ENCODE data around the gene CPTP.

CPTP gene

DNA sequence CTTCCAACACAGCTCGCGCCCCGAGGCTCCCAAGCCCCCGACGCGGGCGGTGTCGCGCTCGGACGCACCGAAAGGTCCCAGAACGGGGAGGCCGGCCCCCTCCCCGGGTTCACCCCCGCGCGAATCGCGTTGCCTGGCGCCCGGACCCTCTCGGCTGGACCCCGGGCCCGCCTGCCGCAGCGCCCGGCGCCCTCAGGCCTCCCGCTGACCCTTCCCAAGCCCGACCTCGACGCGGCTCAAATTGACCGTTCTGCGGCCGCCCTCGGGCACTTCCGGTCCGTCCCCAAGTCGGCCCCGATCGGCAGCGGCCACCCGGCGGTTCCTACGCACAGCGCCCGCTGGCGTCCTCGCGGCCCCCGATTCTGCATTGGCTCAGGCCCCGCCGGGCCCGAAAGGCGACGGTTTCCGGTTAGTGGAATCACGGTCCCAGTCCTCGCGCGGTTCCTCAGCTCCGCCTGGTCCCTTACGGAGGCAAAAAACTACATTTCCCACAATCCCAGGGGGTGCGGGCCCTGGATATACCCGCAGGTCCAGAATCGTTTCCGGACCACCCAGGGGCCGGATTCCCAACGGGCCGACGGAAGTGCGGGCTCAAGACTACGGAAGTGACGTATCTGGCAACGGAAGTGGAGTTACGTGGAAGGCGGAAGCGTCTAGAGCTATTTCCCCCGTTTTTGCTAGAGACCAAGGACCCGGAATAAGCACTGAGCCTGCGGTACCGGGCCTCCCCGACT lies 50.5 kb downstream of the CPTP start, which contains the start of gene AURKAIP1:
Gene AURKAIP1 (minus strand): TSS at position 279 of the 734 bp plus-strand sequence. CDS start 451 bp downstream, outside the sequence.
- TF ChIP-seq, protein P1, sequence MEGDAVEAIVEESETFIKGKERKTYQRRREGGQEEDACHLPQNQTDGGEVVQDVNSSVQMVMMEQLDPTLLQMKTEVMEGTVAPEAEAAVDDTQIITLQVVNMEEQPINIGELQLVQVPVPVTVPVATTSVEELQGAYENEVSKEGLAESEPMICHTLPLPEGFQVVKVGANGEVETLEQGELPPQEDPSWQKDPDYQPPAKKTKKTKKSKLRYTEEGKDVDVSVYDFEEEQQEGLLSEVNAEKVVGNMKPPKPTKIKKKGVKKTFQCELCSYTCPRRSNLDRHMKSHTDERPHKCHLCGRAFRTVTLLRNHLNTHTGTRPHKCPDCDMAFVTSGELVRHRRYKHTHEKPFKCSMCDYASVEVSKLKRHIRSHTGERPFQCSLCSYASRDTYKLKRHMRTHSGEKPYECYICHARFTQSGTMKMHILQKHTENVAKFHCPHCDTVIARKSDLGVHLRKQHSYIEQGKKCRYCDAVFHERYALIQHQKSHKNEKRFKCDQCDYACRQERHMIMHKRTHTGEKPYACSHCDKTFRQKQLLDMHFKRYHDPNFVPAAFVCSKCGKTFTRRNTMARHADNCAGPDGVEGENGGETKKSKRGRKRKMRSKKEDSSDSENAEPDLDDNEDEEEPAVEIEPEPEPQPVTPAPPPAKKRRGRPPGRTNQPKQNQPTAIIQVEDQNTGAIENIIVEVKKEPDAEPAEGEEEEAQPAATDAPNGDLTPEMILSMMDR (IDR thresholded peaks at IDR 0.05; ENCODE audit: low read depth, low read length), result peak; percentile 11
- TF ChIP-seq, protein P2, sequence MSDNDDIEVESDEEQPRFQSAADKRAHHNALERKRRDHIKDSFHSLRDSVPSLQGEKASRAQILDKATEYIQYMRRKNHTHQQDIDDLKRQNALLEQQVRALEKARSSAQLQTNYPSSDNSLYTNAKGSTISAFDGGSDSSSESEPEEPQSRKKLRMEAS (IDR thresholded peaks at IDR 0.05; ENCODE audit: low read depth, low read length), result peak; percentile 54
- TF ChIP-seq MYC (IDR thresholded peaks at IDR 0.05; ENCODE audit: low read depth, low read length) (peak; percentile 72), POLR2A (IDR thresholded peaks at IDR 0.05; ENCODE audit: extremely low read depth, insufficient read length) (peak; percentile 55)
- H3K4me3 ChIP-seq (ENCODE audit: low read depth, low read length), result peak within 1 kb of the TSS; percentile 80
- DNase-seq (ENCODE audit: low read depth), result peak; percentile 99

DNA sequence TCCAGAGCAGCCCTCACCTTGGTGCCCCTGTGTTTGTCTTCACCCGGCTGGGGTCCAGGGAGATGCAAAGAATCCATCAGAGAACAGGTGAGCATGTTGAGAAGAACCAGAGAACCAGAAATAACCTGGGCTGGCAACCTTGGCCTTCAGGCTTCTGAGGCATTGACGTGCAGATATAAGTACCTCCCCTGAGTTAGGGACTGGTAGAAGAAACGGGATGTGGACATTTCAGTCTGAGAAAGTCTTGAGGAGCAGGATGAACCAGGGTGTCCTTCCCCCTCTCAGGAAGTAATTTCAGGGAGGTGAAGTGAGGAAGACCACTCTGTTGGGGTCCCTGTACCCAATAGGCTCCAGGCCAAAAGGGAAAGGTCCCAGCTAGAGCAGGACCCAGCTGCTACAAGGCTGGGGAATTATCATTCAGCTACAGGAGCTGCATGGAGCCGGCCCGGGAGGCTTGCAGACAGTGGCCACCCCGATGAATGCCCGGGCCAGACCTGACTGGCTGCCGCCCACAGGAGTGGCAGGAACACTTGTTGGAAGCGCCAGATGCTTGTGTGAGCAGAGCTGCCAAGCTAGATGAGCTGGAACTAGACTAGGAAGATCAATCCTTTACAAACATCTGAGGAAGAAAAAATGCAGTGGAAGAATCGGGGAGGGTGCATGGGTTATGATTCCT lies 52.1 kb downstream of the CPTP start:
- H3K4me3 ChIP-seq (ENCODE audit: low read depth, low read length), result peak overlapping the region; percentile 72
- no peak for TF ChIP-seq POLR2A (IDR thresholded peaks at IDR 0.05; ENCODE audit: extremely low read depth, insufficient read length)
- TF ChIP-seq, protein P2 (IDR thresholded peaks at IDR 0.05; ENCODE audit: low read depth, low read length), result no peak
- TF ChIP-seq, protein P1 (IDR thresholded peaks at IDR 0.05; ENCODE audit: low read depth, low read length), result no peak
- DNase-seq (ENCODE audit: low read depth), result no peak

DNA sequence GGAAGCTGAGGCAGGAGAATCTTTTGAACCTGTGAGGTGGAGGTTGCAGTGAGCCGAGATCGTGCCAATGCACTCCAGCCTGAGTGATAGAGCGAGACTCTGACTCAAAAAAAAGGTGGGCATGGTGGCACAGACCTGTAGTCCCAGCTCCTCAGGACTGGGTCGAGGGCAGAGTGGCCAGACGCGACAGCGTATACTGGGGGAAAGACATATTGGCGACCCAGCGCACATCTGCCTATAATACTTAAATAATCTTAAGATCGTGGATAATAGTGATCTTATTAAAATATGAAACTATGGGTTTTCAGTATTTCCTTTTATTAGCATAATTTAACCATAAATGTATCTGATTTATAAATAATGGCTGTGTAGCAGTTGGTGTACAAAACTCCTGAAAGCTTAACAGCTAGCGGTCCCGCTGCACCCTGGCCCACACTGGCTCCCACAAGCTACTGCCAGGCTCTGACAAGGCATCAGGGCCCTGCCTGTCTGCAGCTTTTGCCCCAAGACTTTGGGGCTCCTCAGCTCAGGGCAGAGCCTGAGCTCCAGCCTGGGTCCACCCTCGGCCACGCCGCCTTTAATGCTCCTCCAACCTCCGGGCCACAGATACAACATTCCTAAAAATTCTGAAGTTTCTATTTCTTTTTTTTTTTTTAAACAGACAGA lies 53.1 kb downstream of the CPTP start:
- DNase-seq (ENCODE audit: low read depth), result no peak
- no peak overlapping the region for H3K4me3 ChIP-seq (ENCODE audit: low read depth, low read length)
- TF ChIP-seq, protein P2 (IDR thresholded peaks at IDR 0.05; ENCODE audit: low read depth, low read length), result no peak
- TF ChIP-seq MYC (IDR thresholded peaks at IDR 0.05; ENCODE audit: low read depth, low read length) (no peak), POLR2A (IDR thresholded peaks at IDR 0.05; ENCODE audit: extremely low read depth, insufficient read length) (no peak)
- TF ChIP-seq, protein P1 (IDR thresholded peaks at IDR 0.05; ENCODE audit: low read depth, low read length), result no peak
